IgD-negative memory B cell (primary cell): ENCODE measurements around the gene GINS3. TPM values are rescaled to one million over a fixed set of nuclear protein-coding genes. Genes with fewer than 3 reads are reported as not detected.
A peak's percentile ranks its signal among the peaks of the same experiment; 100 is the strongest.
"Not testable (repeated sequence)": the region's sequence is repeated elsewhere in the genome, so short reads cannot be mapped to it uniquely, and the experiment has no call there.

ENCODE experiments used
- H3K27ac Mint-ChIP-seq, 3 donors: one replicate each; pipeline ENCODE4 v1.8.0; 2020 to 2022; ENCODE audit warnings: mild to moderate bottlenecking in 3 of 3, mixed read lengths in 3 of 3, moderate library complexity in 1 of 3
- H3K27me3 Mint-ChIP-seq: one replicate; pipeline ENCODE4 v1.8.0; 2021; ENCODE audit warnings: mixed read lengths
- H3K36me3 Mint-ChIP-seq: one replicate; pipeline ENCODE4 v1.8.0; 2020; ENCODE audit warnings: mild to moderate bottlenecking, mixed read lengths
- H3K4me1 Mint-ChIP-seq, 3 donors: one replicate each; pipeline ENCODE4 v1.8.0; 2020 to 2022; ENCODE audit warnings: mixed read lengths in 3 of 3, mild to moderate bottlenecking in 1 of 3
- H3K4me3 Mint-ChIP-seq, 4 donors: one replicate each; pipeline ENCODE4 v1.8.0; 2020 to 2022; ENCODE audit warnings: mild to moderate bottlenecking in 4 of 4, mixed read lengths in 4 of 4, moderate library complexity in 3 of 4
- H3K9me3 Mint-ChIP-seq, 3 donors: one replicate each; pipeline ENCODE4 v1.8.0; 2020 to 2021; ENCODE audit warnings: mixed read lengths in 3 of 3, mild to moderate bottlenecking in 1 of 3
- polyA plus RNA-seq: library from polyadenylated mRNA; unstranded; fragments of 300-500 nt; fragmentation: Illumina TruSeq; gene quantifications from one replicate; pipeline ENCODE4 v1.2.3, GENCODE V29; 2021

Gene GINS3
- polyA plus RNA-seq, 1 donor from 2014 or later: 1.5 TPM

- H3K27me3 Mint-ChIP-seq: peaks cover 7% of the 10 kb centered on the region
- no peak overlapping the region for H3K27ac Mint-ChIP-seq
- H3K9me3 Mint-ChIP-seq: peaks cover 0 to 5% (median 2%) of the 10 kb centered on the region in 3 donors
- no peak overlapping the region for H3K4me3 Mint-ChIP-seq
- no peaks in the 10 kb centered on the region for H3K36me3 Mint-ChIP-seq
- peaks cover 0 to 5% (median 0%) of the 10 kb centered on the region in 3 donors for H3K4me1 Mint-ChIP-seq
Observed at GRCh38 chr16:58375386-58375785, 16.9 kb upstream of the GINS3 start.

- Mint-ChIP-seq H3K4me3 (no peak overlapping the region), H3K27ac (no peak overlapping the region), H3K36me3 (no peaks in the 10 kb centered on the region), H3K9me3 (peaks cover 0 to 2% (median 0%) of the 10 kb centered on the region in 3 donors), H3K27me3 (peaks cover 7% of the 10 kb centered on the region), H3K4me1 (no peaks in the 10 kb centered on the region)
Observed at GRCh38 chr16:58377932-58378331, 14.3 kb upstream of the GINS3 start.

GRCh38 chr16:58378401-58378800 is 13.9 kb upstream of the GINS3 start:
- Mint-ChIP-seq H3K27ac (no peak overlapping the region), H3K36me3 (no peaks in the 10 kb centered on the region), H3K4me3 (no peak overlapping the region), H3K9me3 (peaks cover 0 to 2% (median 0%) of the 10 kb centered on the region in 3 donors), H3K27me3 (peaks cover 7% of the 10 kb centered on the region), H3K4me1 (no peaks in the 10 kb centered on the region)

GRCh38 chr16:58379736-58380135 is 12.5 kb upstream of the GINS3 start:
- Mint-ChIP-seq H3K27me3 (peaks cover 6% of the 10 kb centered on the region), H3K36me3 (no peaks in the 10 kb centered on the region), H3K27ac (no peak overlapping the region), H3K4me3 (no peak overlapping the region), H3K9me3 (peaks cover 0 to 2% (median 0%) of the 10 kb centered on the region in 3 donors), H3K4me1 (no peaks in the 10 kb centered on the region)

- peaks cover 6% of the 10 kb centered on the region for H3K27me3 Mint-ChIP-seq
- H3K27ac Mint-ChIP-seq: no peak overlapping the region
Observed at GRCh38 chr16:58381661-58382060, 10.6 kb upstream of the GINS3 start.

GRCh38 chr16:58384437-58385055 is 7.7 kb upstream of the GINS3 start:
- Mint-ChIP-seq H3K9me3 (peaks cover 0 to 2% (median 0%) of the 10 kb centered on the region in 3 donors), H3K27me3 (peaks cover 4% of the 10 kb centered on the region), H3K4me1 (no peaks in the 10 kb centered on the region), H3K36me3 (no peaks in the 10 kb centered on the region), H3K4me3 (no peak overlapping the region), H3K27ac (no peak overlapping the region)

More at GRCh38 chr16:58381661-58382060, 10.6 kb upstream of the GINS3 start:
- H3K4me1 Mint-ChIP-seq: no peaks in the 10 kb centered on the region
- H3K36me3 Mint-ChIP-seq: no peaks in the 10 kb centered on the region
- peaks cover 0 to 2% (median 0%) of the 10 kb centered on the region in 3 donors for H3K9me3 Mint-ChIP-seq
- no peak overlapping the region for H3K4me3 Mint-ChIP-seq

GRCh38 chr16:58385218-58385773 is 7.0 kb upstream of the GINS3 start:
- Mint-ChIP-seq H3K9me3 (peaks cover 0 to 2% (median 0%) of the 10 kb centered on the region in 3 donors), H3K36me3 (no peaks in the 10 kb centered on the region), H3K27ac (no peak overlapping the region), H3K27me3 (peaks cover 4% of the 10 kb centered on the region), H3K4me3 (no peak overlapping the region), H3K4me1 (no peaks in the 10 kb centered on the region)

- Mint-ChIP-seq H3K27me3 (no peaks in the 10 kb centered on the region), H3K9me3 (peaks cover 0 to 2% (median 0%) of the 10 kb centered on the region in 3 donors), H3K4me3 (peak overlapping the region in 1 of 4 donors; percentile 16), H3K27ac (no peak overlapping the region), H3K4me1 (peaks cover 0 to 9% (median 5%) of the 10 kb centered on the region in 3 donors), H3K36me3 (no peaks in the 10 kb centered on the region)
Observed at GRCh38 chr16:58389724-58390123, 2.5 kb upstream of the GINS3 start.

GRCh38 chr16:58393138-58393504 is 850 bp downstream of the GINS3 start:
- Mint-ChIP-seq H3K27ac (peak overlapping the region in 1 of 3 donors; percentile 90), H3K27me3 (no peaks in the 10 kb centered on the region), H3K4me3 (peak overlapping the region; percentile 99 to 100 (median 100)), H3K36me3 (peaks cover 2% of the 10 kb centered on the region), H3K4me1 (peaks cover 0 to 9% (median 5%) of the 10 kb centered on the region in 3 donors), H3K9me3 (peaks cover 0 to 2% (median 0%) of the 10 kb centered on the region in 3 donors)

GRCh38 chr16:58396897-58397296 is 4.6 kb downstream of the GINS3 start:
- not testable (repeated sequence) for H3K27ac Mint-ChIP-seq, H3K36me3 Mint-ChIP-seq, H3K9me3 Mint-ChIP-seq, H3K4me3 Mint-ChIP-seq, H3K4me1 Mint-ChIP-seq, H3K27me3 Mint-ChIP-seq

- Mint-ChIP-seq H3K27ac (no peak overlapping the region), H3K4me3 (no peak overlapping the region), H3K4me1 (no peaks in the 10 kb centered on the region), H3K27me3 (no peaks in the 10 kb centered on the region), H3K9me3 (no peaks in the 10 kb centered on the region), H3K36me3 (peaks cover 14% of the 10 kb centered on the region)
Observed at GRCh38 chr16:58399718-58400633, 7.7 kb downstream of the GINS3 start.

GRCh38 chr16:58401305-58401704 is 9.0 kb downstream of the GINS3 start:
- H3K27me3 Mint-ChIP-seq, H3K27ac Mint-ChIP-seq, H3K9me3 Mint-ChIP-seq, H3K4me3 Mint-ChIP-seq, H3K4me1 Mint-ChIP-seq: not testable (repeated sequence)
- H3K36me3 Mint-ChIP-seq: peaks cover 14% of the 10 kb centered on the region

GRCh38 chr16:58402796-58403195 is 10.5 kb downstream of the GINS3 start:
- H3K4me1 Mint-ChIP-seq: peaks cover 0 to 2% (median 0%) of the 10 kb centered on the region in 3 donors
- no peak overlapping the region for H3K4me3 Mint-ChIP-seq
- H3K27me3 Mint-ChIP-seq: no peaks in the 10 kb centered on the region
- H3K36me3 Mint-ChIP-seq: peaks cover 14% of the 10 kb centered on the region
- no peaks in the 10 kb centered on the region for H3K9me3 Mint-ChIP-seq
- H3K27ac Mint-ChIP-seq: no peak overlapping the region

GRCh38 chr16:58409316-58409973 is 17.2 kb downstream of the GINS3 start:
- H3K4me3 Mint-ChIP-seq: no peak overlapping the region
- no peaks in the 10 kb centered on the region for H3K27me3 Mint-ChIP-seq
- H3K9me3 Mint-ChIP-seq: no peaks in the 10 kb centered on the region
- H3K36me3 Mint-ChIP-seq: no peaks in the 10 kb centered on the region
- no peak overlapping the region for H3K27ac Mint-ChIP-seq
- peaks cover 0 to 8% (median 0%) of the 10 kb centered on the region in 3 donors for H3K4me1 Mint-ChIP-seq

- no peaks in the 10 kb centered on the region for H3K9me3 Mint-ChIP-seq
- H3K4me3 Mint-ChIP-seq: no peak overlapping the region
- no peaks in the 10 kb centered on the region for H3K36me3 Mint-ChIP-seq
- H3K27ac Mint-ChIP-seq: no peak overlapping the region
- peaks cover 0 to 8% (median 0%) of the 10 kb centered on the region in 3 donors for H3K4me1 Mint-ChIP-seq
- no peaks in the 10 kb centered on the region for H3K27me3 Mint-ChIP-seq
Observed at GRCh38 chr16:58411336-58411735, 19.1 kb downstream of the GINS3 start.
